Measurements from ENCODE around the gene CCDC34. TPM values are rescaled to one million over a fixed set of nuclear protein-coding genes. Genes with fewer than 3 reads are reported as not detected.

The CCDC34 gene
- total and polyA plus RNA-seq, 2 of the 4 experiments (the other 2 are of a cell fraction) = 2.5 to 4.5 TPM

- H3K4ac ChIP-seq (ENCODE audit: low read depth, low read length) = no peak overlapping the region
- H3K27me3 ChIP-seq (ENCODE audit: control insufficient read depth, insufficient read depth, low read length) = no peaks in the 10 kb centered on the region
- H2BK5ac ChIP-seq (ENCODE audit: low read depth, low read length, poor library complexity, severe bottlenecking) = no peak overlapping the region
- in situ Hi-C loops (cut with MboI; ENCODE audit: low sequenced_read_pairs) = no loop called here
- H4K20me1 ChIP-seq (ENCODE audit: insufficient read depth, low read length) = no peaks in the 10 kb centered on the region
- H3K4me3 ChIP-seq (ENCODE audit: insufficient read depth, low read depth, low read length) = no peak overlapping the region
- H3K27ac ChIP-seq (ENCODE audit: insufficient read depth, low read length) = no peak overlapping the region
- no peaks in the 10 kb centered on the region; a peak in 1 of 4 replicates for H3K79me1 ChIP-seq (ENCODE audit: low read depth in 1 of 2, low read length in 2 of 2)
- DNase-seq (no peak), ATAC-seq (ENCODE audit: low read depth) (no peak)
- TF ChIP-seq RAD21 (IDR thresholded peaks at IDR 0.05; ENCODE audit: low read length) = no peak
- TF ChIP-seq CHD1 (IDR thresholded peaks at IDR 0.05; ENCODE audit: low read depth, low read length) = no peak
- no peak for TF ChIP-seq SMC3 (IDR thresholded peaks at IDR 0.05; ENCODE audit: low read depth, low read length)
- no peak for TF ChIP-seq POLR2A (IDR thresholded peaks at IDR 0.05; ENCODE audit: low read depth, low read length)
- no peak for TF ChIP-seq RFX5 (IDR thresholded peaks at IDR 0.05; ENCODE audit: low read depth, low read length)
- no peak for TF ChIP-seq CEBPB (IDR thresholded peaks at IDR 0.05; ENCODE audit: low read depth, low read length)
- no peak for TF ChIP-seq NFE2L2 (IDR thresholded peaks at IDR 0.05; ENCODE audit: low read depth, low read length)
- no peak overlapping the region for H4K8ac ChIP-seq (ENCODE audit: low read depth in 2 of 2, low read length in 2 of 2)
- H3K23ac ChIP-seq (ENCODE audit: low read depth, low read length) = no peak overlapping the region
- no peaks in the 10 kb centered on the region for H3K9me3 ChIP-seq (ENCODE audit: control insufficient read depth, insufficient read depth, low read length)
- dilution Hi-C loops (cut with HindIII; ENCODE audit: low sequenced_read_pairs, unreplicated experiment) = no loop called here
- H2BK120ac ChIP-seq (ENCODE audit: low read depth, low read length) = no peak overlapping the region
- no peak overlapping the region for H2BK15ac ChIP-seq (ENCODE audit: low read depth, low read length)
- WGBS, 2 experiments (ENCODE audit: extremely low coverage in 2 of 2, insufficient read length in 1 of 2) = no CpG with 5 or more reads among the region's 5 CpGs
- H2AK5ac ChIP-seq (ENCODE audit: low read depth, low read length) = no peak overlapping the region
- BruUV-seq (replicated peaks) = no TSS peak
- H2AK9ac ChIP-seq (replicated peaks; ENCODE audit: low read depth, low read length, poor library complexity) = no peak overlapping the region
- H4K5ac ChIP-seq (ENCODE audit: low read depth, low read length) = no peak overlapping the region
- H3K36me3 ChIP-seq (ENCODE audit: control insufficient read depth, insufficient read depth, low read length) = no peaks in the 10 kb centered on the region
- no peak overlapping the region for H4K91ac ChIP-seq (ENCODE audit: insufficient read depth, low read depth, low read length)
- H3K9me1 ChIP-seq (ENCODE audit: insufficient read depth, low read length) = peaks cover 6% of the 10 kb centered on the region; the same call in 1 of the 2 replicates
- no peak overlapping the region for H3K18ac ChIP-seq (ENCODE audit: low read depth, low read length)
- intact Hi-C loops (cut with micrococcal nuclease) = no loop called here
- H3K14ac ChIP-seq (replicated peaks; ENCODE audit: low read depth, low read length) = no peak overlapping the region
- ChIA-PET POLR2A (ENCODE audit: unreplicated experiment) (no interaction called here), CTCF (no interaction called here)
- no peak overlapping the region for H2AFZ ChIP-seq (replicated peaks; ENCODE audit: low read length, poor library complexity)
- H2BK20ac ChIP-seq (ENCODE audit: low read depth, low read length) = no peak overlapping the region
- no peak overlapping the region for H3K56ac ChIP-seq (ENCODE audit: extremely low read depth, insufficient read depth, low read length)
- H3K4me2 ChIP-seq (ENCODE audit: low read depth, low read length) = no peak overlapping the region
- H3K9ac ChIP-seq (ENCODE audit: low read depth, low read length) = no peak overlapping the region
- peaks cover 3% of the 10 kb centered on the region; the same call in 1 of the 2 replicates for H3K4me1 ChIP-seq (ENCODE audit: control insufficient read depth, insufficient read depth, low read length)
Observed at GRCh38 chr11:27356624-27357222, 6.3 kb downstream of the CCDC34 start.

All from IMR-90 (cell line).